Right lobe of liver (tissue), 6 donors: Measurements from ENCODE around the gene PXYLP1. TPM values are rescaled to one million over a fixed set of nuclear protein-coding genes. Genes with fewer than 3 reads are reported as not detected.

Experiments
- ATAC-seq, 4 donors: fragments of 200-7000 bp; cut with Tn5 transposase; one replicate each; pipeline ENCODE4 v1.9.1; 2020; ENCODE audit warnings: mild to moderate bottlenecking in 4 of 4, moderate library complexity in 4 of 4
- DNase-seq, 3 donors: peaks; one replicate each; pipeline ENCODE4 v3.0.0-alpha.2; 2020
- H3K27ac ChIP-seq, 3 donors: fragments of 200-600 bp; one replicate each; pipeline ENCODE4 v1.8.0; 2022
- H3K27me3 ChIP-seq, 2 donors: fragments of 200-600 bp; one replicate each; pipeline ENCODE4 v1.8.0; 2022
- H3K36me3 ChIP-seq, 4 donors: fragments of 200-600 bp; sonication (generic) in 1 of 4; one replicate each; pipeline versions ENCODE4 v1.5.1 to v1.8.0; 2017 to 2022; ENCODE audit warnings: control low read depth in 1 of 4
- H3K4me1 ChIP-seq, 4 donors: fragments of 200-600 bp; sonication (generic) in 1 of 4; one replicate each; pipeline versions ENCODE4 v1.5.1 to v1.8.0; 2017 to 2022; ENCODE audit warnings: control low read depth in 1 of 4
- H3K4me3 ChIP-seq, 3 donors: fragments of 200-600 bp; one replicate each; pipeline ENCODE4 v1.8.0; 2022
- H3K9me3 ChIP-seq, 4 donors: fragments of 200-600 bp; sonication (generic) in 1 of 4; one replicate each; pipeline versions ENCODE4 v1.5.1 to v1.8.0; 2017 to 2022; ENCODE audit warnings: control low read depth in 1 of 4
- POLR2A ChIP-seq: fragments of 450-650 bp; IDR thresholded peaks from one replicate; pipeline ENCODE4 v1.6.1; 2017; ENCODE audit warnings: antibody characterized with exemption, mild to moderate bottlenecking
- WGBS: methylation state at CpG from one replicate; pipeline ENCODE4 v1.1.6; 2018; ENCODE audit warnings: low coverage, low lambda C conversion rate; ENCODE audit not compliant: insufficient coverage; ENCODE audit errors: missing lambda C conversion rate; 5-methylcytosine and 5-hydroxymethylcytosine counted together
- intact Hi-C, 2 donors: fragments of 100-400 bp; cut with DNase I; formaldehyde crosslinking; loops; one replicate each; pipeline versions ENCODE4 v1.11.2 to v1.14.1; 2022
- total RNA-seq, 6 experiments: library from RNA; depleted of rRNA in 2 of 6; stranded (reverse); fragments of >200 nt in 2 of 6; fragmentation: NEBNext Ultra II Directional in 3 of 6; extraction: Animal tissue kit (Norgen Biotek cat#: 25700) in 3 of 6; gene quantifications; one replicate each; pipeline versions ENCODE4 v1.1.0 to v1.2.4, GENCODE V29; 2016 to 2023
- TF ChIP-seq, protein P1 (sequence below), 4 donors: fragments of 200-600 bp in 3 of 4; fragments of 450-650 bp in 1 of 4; IDR thresholded peaks; one replicate each; pipeline versions ENCODE4 v1.5.1 to v1.8.0; 2016 to 2022; ENCODE audit warnings: antibody characterized with exemption in 4 of 4, mild to moderate bottlenecking in 2 of 4
- donor health status: DM: no; HTN: yes; CAD: no.
- donor health status: DM: no; HTN: no; CAD: no.
- donor health status: DM: no; HTN: no; CAD: no.
- donor health status: DM: no; HTN: yes; CAD: no.
- donor health status: DM: no; HTN: yes; CAD: no.

Gene PXYLP1
- total RNA-seq, 6 experiments from 2014 or later: 2.0 to 4.7 (median 3.0) TPM

DNA sequence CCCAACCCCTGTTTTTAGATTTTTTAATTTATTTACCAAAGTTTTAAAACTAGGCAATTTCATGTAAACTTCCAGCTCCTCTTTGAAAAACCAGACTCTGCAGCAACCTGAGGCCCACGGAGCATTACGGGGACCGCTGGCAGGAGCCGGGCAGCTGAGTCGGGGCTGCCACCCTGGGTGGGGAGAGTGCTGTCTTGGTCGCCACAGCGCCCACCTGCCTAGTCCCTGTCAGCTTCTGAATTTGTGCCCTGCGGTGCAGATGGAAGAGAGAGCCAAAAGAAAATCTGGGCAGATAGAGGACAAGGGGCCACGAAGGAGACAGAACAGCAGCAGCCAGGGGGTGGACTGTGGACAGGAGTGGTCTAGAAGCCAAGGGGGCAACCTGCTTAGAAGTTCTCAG, 34.6 kb downstream of the PXYLP1 start:
- no peak for DNase-seq

DNA sequence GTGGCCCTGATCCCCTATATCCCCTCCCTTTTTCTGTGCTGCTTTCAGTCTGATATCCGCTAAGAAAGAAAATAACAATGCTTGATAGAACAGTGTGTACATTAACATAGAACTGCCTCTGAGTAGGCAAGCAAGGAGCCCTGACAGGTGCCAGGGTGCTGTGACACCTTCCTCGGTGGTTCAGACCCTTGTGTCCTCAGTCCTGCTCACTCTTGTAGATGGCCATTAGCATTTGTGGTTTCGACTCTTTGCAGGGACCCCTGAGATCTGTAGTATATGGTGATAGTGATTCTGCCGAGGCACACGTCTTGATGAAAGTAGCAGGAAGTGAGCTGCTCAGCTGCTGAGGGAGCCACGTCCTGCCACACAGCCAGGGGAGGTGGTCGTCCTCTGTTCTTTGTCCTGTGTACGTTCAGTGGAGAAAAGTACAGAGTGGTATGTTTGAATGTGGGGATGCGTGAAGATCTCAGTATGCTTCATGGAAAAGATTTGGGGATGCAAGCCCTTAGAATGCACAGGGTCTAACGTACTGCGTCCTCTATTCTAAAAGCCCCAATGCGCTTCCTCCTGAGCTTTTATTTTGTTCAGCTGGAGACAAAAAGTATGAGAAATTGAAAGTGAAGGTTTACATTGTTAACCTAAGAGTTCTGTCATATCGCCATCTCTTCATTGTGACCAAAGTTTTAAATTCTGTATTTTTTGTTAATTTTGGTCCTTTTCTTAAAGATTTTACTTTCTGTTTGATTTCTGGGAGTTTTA, 35.4 kb downstream of the PXYLP1 start:
- DNase-seq: no peak
- Histone ChIP-seq H3K4me3 (peak overlapping the region in 1 of 3 donors; percentile 10), H3K4me1 (peaks cover 0 to 4% (median 0%) of the 10 kb centered on the region in 4 donors), H3K27ac (no peak overlapping the region), H3K27me3 (no peaks in the 10 kb centered on the region), H3K9me3 (no peaks in the 10 kb centered on the region), H3K36me3 (no peaks in the 10 kb centered on the region)
- intact Hi-C loops: no loop called here
- WGBS: 41% methylated on average over 12 of the region's 13 CpGs
- ATAC-seq: peak; percentile 34 to 47 (median 42)
- TF ChIP-seq POLR2A: no peak
- TF ChIP-seq, protein P1, sequence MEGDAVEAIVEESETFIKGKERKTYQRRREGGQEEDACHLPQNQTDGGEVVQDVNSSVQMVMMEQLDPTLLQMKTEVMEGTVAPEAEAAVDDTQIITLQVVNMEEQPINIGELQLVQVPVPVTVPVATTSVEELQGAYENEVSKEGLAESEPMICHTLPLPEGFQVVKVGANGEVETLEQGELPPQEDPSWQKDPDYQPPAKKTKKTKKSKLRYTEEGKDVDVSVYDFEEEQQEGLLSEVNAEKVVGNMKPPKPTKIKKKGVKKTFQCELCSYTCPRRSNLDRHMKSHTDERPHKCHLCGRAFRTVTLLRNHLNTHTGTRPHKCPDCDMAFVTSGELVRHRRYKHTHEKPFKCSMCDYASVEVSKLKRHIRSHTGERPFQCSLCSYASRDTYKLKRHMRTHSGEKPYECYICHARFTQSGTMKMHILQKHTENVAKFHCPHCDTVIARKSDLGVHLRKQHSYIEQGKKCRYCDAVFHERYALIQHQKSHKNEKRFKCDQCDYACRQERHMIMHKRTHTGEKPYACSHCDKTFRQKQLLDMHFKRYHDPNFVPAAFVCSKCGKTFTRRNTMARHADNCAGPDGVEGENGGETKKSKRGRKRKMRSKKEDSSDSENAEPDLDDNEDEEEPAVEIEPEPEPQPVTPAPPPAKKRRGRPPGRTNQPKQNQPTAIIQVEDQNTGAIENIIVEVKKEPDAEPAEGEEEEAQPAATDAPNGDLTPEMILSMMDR (IDR thresholded peaks at IDR 0.05): no peak

More for the DNA sequence above, 34.6 kb downstream of the PXYLP1 start:
- no peak overlapping the region for H3K27ac ChIP-seq
- no peaks in the 10 kb centered on the region for H3K9me3 ChIP-seq
- no peaks in the 10 kb centered on the region for H3K36me3 ChIP-seq
- H3K4me3 ChIP-seq: no peak overlapping the region
- 95% methylated on average over 9 of the region's 9 CpGs for WGBS
- intact Hi-C loops: no loop called here
- H3K27me3 ChIP-seq: no peaks in the 10 kb centered on the region
- peak in 1 of 4 donors; percentile 21 for ATAC-seq
- no peak for TF ChIP-seq POLR2A
- TF ChIP-seq, protein P1 (IDR thresholded peaks at IDR 0.05): no peak
- H3K4me1 ChIP-seq: peaks cover 0 to 2% (median 0%) of the 10 kb centered on the region in 4 donors

DNA sequence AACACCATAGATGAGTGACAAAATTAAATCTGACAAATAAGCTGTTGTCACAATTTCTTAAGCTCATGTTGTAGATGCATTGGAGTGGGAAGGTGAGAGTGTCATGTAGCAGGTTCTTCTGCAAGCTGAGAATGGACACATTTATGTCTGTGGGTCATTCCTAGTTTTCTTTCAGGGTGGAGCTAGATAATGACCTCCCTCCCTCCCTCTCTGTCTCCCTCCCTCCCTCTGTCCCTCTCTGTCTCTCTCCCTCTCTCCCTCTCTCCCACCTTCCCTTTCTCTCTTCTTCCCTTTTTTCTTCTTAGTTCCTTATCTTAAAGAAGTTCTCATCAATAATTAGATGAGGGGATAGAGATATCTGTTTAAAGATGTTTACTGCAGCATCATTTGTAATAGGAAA, 36.0 kb downstream of the PXYLP1 start:
- ATAC-seq (no peak), DNase-seq (no peak)
- TF ChIP-seq POLR2A: no peak
- TF ChIP-seq, protein P1 (IDR thresholded peaks at IDR 0.05): no peak
- H3K36me3 ChIP-seq: no peaks in the 10 kb centered on the region
- H3K9me3 ChIP-seq: no peaks in the 10 kb centered on the region
- no peak overlapping the region for H3K4me3 ChIP-seq
- H3K27ac ChIP-seq: no peak overlapping the region
- intact Hi-C loops: no loop called here
- H3K27me3 ChIP-seq: no peaks in the 10 kb centered on the region
- peaks cover 0 to 4% (median 0%) of the 10 kb centered on the region in 4 donors for H3K4me1 ChIP-seq

DNA sequence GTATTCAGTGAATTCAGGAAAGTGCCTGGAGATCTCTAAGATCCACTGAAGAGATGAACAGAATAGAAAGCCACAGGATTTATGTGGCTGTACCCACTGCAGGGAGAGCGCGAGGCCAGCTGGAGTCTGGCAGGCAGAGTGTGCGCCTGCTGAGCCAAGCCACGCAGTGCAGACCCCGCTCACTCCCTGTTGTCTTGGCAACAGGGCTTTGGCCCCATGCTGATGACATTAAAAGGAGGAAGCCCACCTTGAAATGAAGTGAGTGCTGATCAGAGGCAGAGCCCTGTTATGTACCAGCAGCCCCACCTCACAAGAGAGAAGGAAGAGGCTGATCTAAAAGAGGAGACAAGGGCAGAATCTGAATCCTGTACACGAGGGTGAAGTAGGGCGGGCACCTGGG, 36.7 kb downstream of the PXYLP1 start:
- no peaks in the 10 kb centered on the region for H3K36me3 ChIP-seq
- H3K4me1 ChIP-seq: peaks cover 0 to 4% (median 0%) of the 10 kb centered on the region in 4 donors
- no peak overlapping the region for H3K4me3 ChIP-seq
- 57% methylated on average over 1 of the region's 7 CpGs for whole genome bisulfite sequencing
- TF ChIP-seq, protein P1 (IDR thresholded peaks at IDR 0.05): no peak
- no peak for TF ChIP-seq POLR2A
- no peak overlapping the region for H3K27ac ChIP-seq
- intact Hi-C loops: no loop called here
- DNase-seq (no peak), ATAC-seq (no peak)
- no peaks in the 10 kb centered on the region for H3K27me3 ChIP-seq
- H3K9me3 ChIP-seq: no peaks in the 10 kb centered on the region
